Neural cell (in vitro differentiated cells): ENCODE measurements around the gene LRRC45. TPM values are rescaled to one million over a fixed set of nuclear protein-coding genes. Genes with fewer than 3 reads are reported as not detected.

Experiments
- H2AFZ ChIP-seq: fragments of 200-600, 300-800 bp; sonication (generic), shearing (Covaris generic); 2 replicates; pipeline ENCODE4 v1.6.0; 2014; ENCODE audit warnings: low read depth, mild to moderate bottlenecking, antibody characterized with exemption, low read length, moderate library complexity
- H3F3A ChIP-seq: fragments of 200-600 bp; shearing (Covaris generic); 2 replicates; pipeline ENCODE4 v1.6.1; 2016; ENCODE audit warnings: mild to moderate bottlenecking, moderate library complexity, mixed read lengths, antibody characterized with exemption, low read length; ENCODE audit not compliant: insufficient read depth, poor library complexity, severe bottlenecking
- H3K27ac ChIP-seq: fragments of 200-600, 300-800 bp; sonication (generic), shearing (Covaris generic); 2 replicates; pipeline ENCODE4 v1.5.1; 2014; ENCODE audit warnings: mild to moderate bottlenecking, low read length, moderate library complexity
- H3K27me3 ChIP-seq: fragments of 300-800, 200-600 bp; sonication (generic), shearing (Covaris generic); 2 replicates; pipeline ENCODE4 v1.6.0; 2014; ENCODE audit warnings: mild to moderate bottlenecking, low read depth, low read length, moderate library complexity; ENCODE audit not compliant: insufficient read depth
- H3K36me3 ChIP-seq: fragments of 300-800, 200-600 bp; sonication (generic), shearing (Covaris generic); 2 replicates; pipeline ENCODE4 v1.5.1; 2014; ENCODE audit warnings: mild to moderate bottlenecking, antibody characterized with exemption, low read length, moderate library complexity; ENCODE audit not compliant: insufficient read depth
- H3K4me2 ChIP-seq: fragments of 300-800, 200-600 bp; sonication (generic), shearing (Covaris generic); 2 replicates; pipeline ENCODE4 v1.6.0; 2014; ENCODE audit warnings: mild to moderate bottlenecking, low read length
- H3K4me3 ChIP-seq: fragments of 300-800, 200-600 bp; sonication (generic), shearing (Covaris generic); 2 replicates; pipeline ENCODE4 v1.5.1; 2014; ENCODE audit warnings: mild to moderate bottlenecking, low read length, moderate library complexity
- H3K79me2 ChIP-seq: fragments of 200-600 bp; shearing (Covaris generic); replicated peaks from 2 replicates; pipeline ENCODE4 v1.6.0; 2014; ENCODE audit warnings: mild to moderate bottlenecking, low read length, moderate library complexity; ENCODE audit not compliant: insufficient read depth
- H3K9ac ChIP-seq: fragments of 300-800, 200-600 bp; sonication (generic), shearing (Covaris generic); 2 replicates; pipeline ENCODE4 v1.6.1; 2016; ENCODE audit warnings: mild to moderate bottlenecking, low read length, mixed read lengths
- H3K9me2 ChIP-seq: fragments of 200-600 bp; shearing (Covaris generic); 2 replicates; pipeline ENCODE4 v1.6.1; 2016; ENCODE audit warnings: mild to moderate bottlenecking, low read length, mixed read lengths; ENCODE audit not compliant: insufficient read depth
- H3K9me3 ChIP-seq: fragments of 200-600, 300-800 bp; sonication (generic), shearing (Covaris generic); 2 replicates; pipeline ENCODE4 v1.6.1; 2016; ENCODE audit warnings: mild to moderate bottlenecking, mixed run types, low read length, moderate library complexity, mixed read lengths
- H4K20me1 ChIP-seq: fragments of 200-600 bp; shearing (Covaris generic); 2 replicates; pipeline ENCODE4 v1.6.1; 2016; ENCODE audit warnings: mild to moderate bottlenecking, mixed run types; ENCODE audit not compliant: insufficient read depth
- CTCF ChIP-seq: fragments of 450-650 bp; IDR thresholded peaks from 2 replicates; pipeline ENCODE4 v1.5.1; 2014; ENCODE audit warnings: antibody characterized with exemption, mild to moderate bottlenecking, moderate library complexity; ENCODE audit not compliant: poor library complexity, severe bottlenecking
- EP300 ChIP-seq: fragments of 450-650 bp; conservative IDR thresholded peaks from 2 replicates; pipeline ENCODE4 v1.6.1; 2014; ENCODE audit warnings: antibody characterized with exemption, mild to moderate bottlenecking, moderate library complexity; ENCODE audit not compliant: poor library complexity, severe bottlenecking
- EZH2 ChIP-seq: fragments of 200-600, 300-800 bp; shearing (Covaris generic), sonication (generic); IDR thresholded peaks from 2 replicates; pipeline ENCODE4 v1.6.1; 2014; ENCODE audit warnings: antibody characterized with exemption, low read length, borderline replicate concordance, mild to moderate bottlenecking; ENCODE audit not compliant: insufficient read depth, poor library complexity, severe bottlenecking
- MXI1 ChIP-seq: fragments of 450-650 bp; conservative IDR thresholded peaks from 2 replicates; pipeline ENCODE4 v1.6.1; 2014; ENCODE audit warnings: antibody characterized with exemption, mild to moderate bottlenecking; ENCODE audit not compliant: poor library complexity, severe bottlenecking
- POLR2AphosphoS5 ChIP-seq: IDR thresholded peaks from 2 replicates; pipeline ENCODE4 v1.6.1; 2012
- RAD21 ChIP-seq: fragments of 450-650 bp; conservative IDR thresholded peaks from 2 replicates; pipeline ENCODE4 v1.6.1; 2014; ENCODE audit warnings: antibody characterized with exemption, mild to moderate bottlenecking, moderate library complexity
- REST ChIP-seq: IDR thresholded peaks from 2 replicates; pipeline ENCODE4 v1.6.1; 2012; ENCODE audit warnings: borderline replicate concordance
- SMC3 ChIP-seq: fragments of 450-650 bp; conservative IDR thresholded peaks from 2 replicates; pipeline ENCODE4 v1.6.1; 2014; ENCODE audit warnings: antibody characterized with exemption, mild to moderate bottlenecking, moderate library complexity; ENCODE audit not compliant: poor library complexity
- TAF1 ChIP-seq: IDR thresholded peaks from 2 replicates; pipeline ENCODE4 v1.6.1; 2012; ENCODE audit warnings: low read depth
- polyA plus RNA-seq: library from polyadenylated mRNA; depleted of rRNA; stranded (reverse); fragments of >200 nt; gene quantifications from 2 replicates; pipeline ENCODE4 v1.2.3, GENCODE V29; 2014

Gene LRRC45
- polyA plus RNA-seq, 1 donor from 2014 or later, result 51.7 TPM

- TF ChIP-seq RAD21 (peak; percentile 76), POLR2AphosphoS5 (no peak), CTCF (peak; percentile 72), TAF1 (no peak), REST (no peak), EZH2 (no peak), EP300 (no peak), MXI1 (no peak), SMC3 (peak; percentile 74)
- Histone ChIP-seq H3F3A (no peaks in the 10 kb centered on the region), H3K36me3 (no peaks in the 10 kb centered on the region), H3K79me2 (peaks cover 11% of the 10 kb centered on the region), H3K27ac (no peak overlapping the region), H3K9me3 (no peaks in the 10 kb centered on the region), H3K9me2 (no peaks in the 10 kb centered on the region), H4K20me1 (no peaks in the 10 kb centered on the region), H3K9ac (peak overlapping the region; percentile 77), H3K4me2 (peak overlapping the region; percentile 62), H2AFZ (no peak overlapping the region), H3K4me3 (peak overlapping the region; percentile 96), H3K27me3 (no peaks in the 10 kb centered on the region)
Observed at GRCh38 chr17:82021107-82021899, 1.8 kb upstream of the LRRC45 start.

- Histone ChIP-seq H3K4me2 (peak overlapping the region; percentile 62), H3F3A (no peaks in the 10 kb centered on the region), H3K27ac (no peak overlapping the region), H3K27me3 (no peaks in the 10 kb centered on the region), H3K79me2 (peaks cover 11% of the 10 kb centered on the region), H4K20me1 (no peaks in the 10 kb centered on the region), H3K9me3 (no peaks in the 10 kb centered on the region), H3K4me3 (peak overlapping the region; percentile 96), H3K9me2 (no peaks in the 10 kb centered on the region), H3K36me3 (no peaks in the 10 kb centered on the region), H3K9ac (peak overlapping the region; percentile 77), H2AFZ (no peak overlapping the region)
- TF ChIP-seq POLR2AphosphoS5, result no peak
- TF ChIP-seq RAD21, result no peak
- TF ChIP-seq TAF1, result no peak
- TF ChIP-seq EP300, result no peak
- no peak for TF ChIP-seq REST
- TF ChIP-seq MXI1, result no peak
- no peak for TF ChIP-seq SMC3
- TF ChIP-seq CTCF, result no peak
- no peak for TF ChIP-seq EZH2
Observed at GRCh38 chr17:82021900-82022309, 1.2 kb upstream of the LRRC45 start.
